HG02884 (cell line): ENCODE measurements around the gene ERCC5.

Source experiments
- ATAC-seq: cut with Tn5 transposase; IDR thresholded peaks from one replicate; pipeline ENCODE4 v1.9.1; 2021; ENCODE audit warnings: mild to moderate bottlenecking, moderate library complexity; ENCODE audit not compliant: unreplicated experiment

ERCC5 gene

GRCh38 chr13:102881819-102882686 is 36.2 kb downstream of the ERCC5 start:
- no peak for ATAC-seq

DNA sequence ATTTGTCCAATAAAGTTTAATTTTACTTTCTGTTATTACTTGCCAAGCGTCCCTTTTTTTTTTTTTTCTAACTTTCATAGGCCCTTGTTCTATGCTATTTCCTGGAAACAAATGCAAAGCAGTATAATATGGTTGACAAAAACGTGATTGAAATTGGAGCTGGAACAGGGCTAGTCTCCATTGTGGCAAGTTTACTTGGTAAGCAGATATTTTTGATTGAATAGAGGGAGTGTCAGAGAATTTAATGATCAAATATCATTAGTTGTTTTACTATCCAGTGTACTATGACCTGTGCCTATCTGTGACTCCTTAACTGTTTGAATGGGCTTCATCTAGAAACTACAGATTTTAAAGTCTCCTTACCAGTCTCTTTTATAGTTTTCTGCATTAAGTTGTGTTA is 46.7 kb downstream of the ERCC5 start:
- no peak for ATAC-seq

- no peak for ATAC-seq
Observed at GRCh38 chr13:102897371-102898138, 51.7 kb downstream of the ERCC5 start.

DNA sequence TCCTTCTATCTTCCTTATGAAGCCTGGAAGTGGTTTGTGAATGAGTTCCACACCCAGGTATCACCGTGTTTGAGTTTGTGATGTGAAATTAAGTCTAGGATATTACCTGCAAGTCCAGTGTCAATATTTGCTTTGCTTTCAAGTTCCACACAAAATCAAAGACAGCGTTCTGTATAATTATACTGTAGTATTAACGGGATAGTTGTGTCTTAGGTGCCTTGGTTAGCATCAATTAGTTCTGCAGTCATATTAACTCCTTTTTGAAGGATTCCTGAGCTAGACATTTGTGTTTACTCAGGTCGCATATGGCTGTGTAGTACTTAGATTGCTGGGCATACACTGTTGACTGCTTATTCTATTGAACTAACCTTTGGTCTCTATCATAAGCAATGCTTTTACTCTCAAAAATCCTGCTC is 54.4 kb downstream of the ERCC5 start:
- ATAC-seq, result no peak

GRCh38 chr13:102901056-102901455 is 55.2 kb downstream of the ERCC5 start:
- ATAC-seq, result no peak

DNA sequence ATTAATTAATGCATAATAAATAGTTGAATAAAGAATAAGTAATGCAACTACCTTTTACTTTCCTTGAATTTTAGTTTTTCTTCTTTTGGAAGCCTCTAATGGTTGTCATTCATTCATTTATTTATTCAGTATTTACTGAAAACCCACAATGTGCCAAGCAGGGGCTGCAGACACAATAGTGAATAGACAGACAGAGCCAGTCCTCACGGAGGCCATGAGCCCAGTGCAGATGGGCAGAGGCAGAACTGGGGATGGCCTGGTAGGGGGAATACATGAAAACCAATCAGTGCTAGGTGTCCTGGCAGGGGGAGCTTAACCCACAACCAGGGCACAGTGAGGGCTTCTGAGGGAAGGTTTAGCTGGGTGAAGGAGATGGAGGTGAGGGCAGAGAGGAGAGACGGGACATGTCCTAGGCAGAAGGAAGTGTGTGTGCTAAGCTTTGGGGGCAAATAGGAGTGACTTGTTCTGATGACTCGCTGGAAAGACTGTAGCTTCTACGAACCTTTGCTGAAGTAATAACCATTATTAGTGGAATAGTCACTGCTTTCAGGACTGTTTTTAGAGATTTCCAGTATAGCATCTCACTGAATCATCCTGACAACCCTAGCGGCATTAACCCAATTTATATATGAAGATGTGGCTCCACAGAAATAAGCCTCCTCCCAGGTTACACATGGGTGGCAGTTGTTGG is 55.9 kb downstream of the ERCC5 start:
- ATAC-seq, result no peak

DNA sequence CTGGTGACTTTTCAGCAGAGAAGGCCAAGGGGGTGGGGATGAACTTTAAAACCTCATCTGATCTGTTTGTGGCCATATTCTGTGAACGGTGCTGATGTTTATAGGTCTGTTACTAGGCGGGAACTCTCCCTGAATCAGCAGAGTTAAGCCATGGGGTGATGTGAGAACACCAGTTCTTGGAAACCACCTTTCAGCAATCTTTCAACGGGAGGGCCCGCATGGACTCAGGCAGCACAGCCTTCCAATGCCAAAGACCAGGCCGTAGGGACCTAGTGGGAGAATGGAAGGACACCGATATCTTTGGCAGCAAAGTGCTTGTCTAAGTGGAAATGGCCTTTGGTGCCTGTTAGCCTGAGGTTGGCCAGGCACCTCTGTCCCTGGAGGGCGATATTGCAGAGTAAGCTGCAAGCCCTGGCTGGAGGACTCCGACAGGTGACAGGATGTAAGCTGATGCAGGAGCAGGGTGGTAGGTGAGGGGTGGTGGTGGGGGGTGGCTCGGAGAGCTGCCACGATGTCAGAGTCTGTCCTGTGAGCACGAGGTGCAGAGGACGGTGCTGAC is 57.0 kb downstream of the ERCC5 start:
- no peak for ATAC-seq

DNA sequence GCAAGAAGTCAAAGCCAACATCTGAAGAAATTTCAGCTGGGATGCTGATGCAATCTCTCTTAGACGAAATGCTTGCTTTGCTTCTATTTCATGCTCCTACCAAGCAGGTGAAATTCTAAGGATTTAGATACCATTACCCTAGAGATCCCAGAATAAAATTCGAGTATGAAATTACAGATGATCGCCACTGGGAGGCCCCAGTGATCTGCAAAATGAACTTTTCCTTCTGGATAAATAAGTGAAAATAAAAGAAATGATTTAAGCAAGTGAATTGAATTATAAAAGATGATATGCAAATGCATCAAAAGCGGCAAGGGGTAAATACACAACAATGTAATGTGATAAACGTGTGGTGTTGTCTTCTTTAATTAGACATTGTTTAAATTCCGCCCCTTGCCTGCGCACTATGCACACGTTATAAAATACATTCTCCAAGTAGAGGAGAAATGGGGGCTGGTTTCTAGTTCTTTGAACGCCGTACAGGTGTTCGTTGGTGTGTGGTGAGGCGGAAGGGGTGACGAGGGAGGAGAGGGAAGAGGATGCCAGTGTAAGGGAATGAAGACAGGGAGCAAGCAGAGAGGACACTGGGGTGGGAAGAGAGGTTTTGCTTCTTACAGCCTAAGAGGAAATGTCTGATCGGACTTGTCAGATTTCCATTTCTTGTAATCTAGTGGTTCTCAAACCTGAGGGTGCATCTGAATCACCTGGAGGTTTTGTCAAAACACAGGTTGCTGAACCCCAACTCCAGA is 58.0 kb downstream of the ERCC5 start:
- no peak for ATAC-seq

GRCh38 chr13:102904408-102904862 is 58.6 kb downstream of the ERCC5 start:
- ATAC-seq, result no peak

DNA sequence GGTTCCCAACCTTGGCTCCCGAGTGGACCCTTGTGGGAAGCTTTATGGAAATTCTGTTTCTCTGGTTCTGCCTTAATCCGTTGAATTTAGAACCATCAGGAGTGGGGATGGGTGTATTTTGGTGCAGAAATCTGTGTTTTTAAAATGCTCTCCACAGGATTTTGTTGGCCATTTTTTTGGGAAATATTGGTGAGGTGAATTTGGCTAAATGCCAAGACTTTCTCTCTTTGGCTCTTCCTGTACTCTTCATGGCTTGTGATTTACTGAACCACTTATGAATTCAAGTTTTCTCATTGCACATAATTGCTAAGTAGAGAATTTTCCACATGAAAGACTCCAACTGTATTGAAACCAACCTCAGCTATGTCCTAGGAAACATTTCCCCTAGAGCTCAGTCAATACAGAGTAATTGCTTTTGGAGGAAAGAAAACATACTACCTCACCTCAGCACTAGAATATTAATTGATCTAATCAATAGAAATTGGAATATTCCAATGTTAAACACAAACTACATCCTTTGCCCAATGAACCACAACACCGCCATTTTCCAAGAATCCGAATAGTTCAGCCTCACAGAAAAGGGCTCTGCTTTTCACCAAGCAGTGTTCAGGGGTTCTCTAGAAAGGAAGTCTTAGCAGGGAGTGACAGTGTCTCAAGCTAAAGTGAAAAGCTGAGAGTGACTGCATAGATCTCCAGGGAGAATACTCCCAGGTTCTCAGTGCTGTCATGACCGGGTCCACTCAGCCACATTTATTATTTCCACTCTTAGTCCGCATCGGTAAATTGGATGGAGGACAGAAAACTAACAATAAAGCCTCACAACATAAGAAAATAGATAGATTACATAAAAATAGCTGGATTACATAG is 60.3 kb downstream of the ERCC5 start:
- ATAC-seq, result no peak

DNA sequence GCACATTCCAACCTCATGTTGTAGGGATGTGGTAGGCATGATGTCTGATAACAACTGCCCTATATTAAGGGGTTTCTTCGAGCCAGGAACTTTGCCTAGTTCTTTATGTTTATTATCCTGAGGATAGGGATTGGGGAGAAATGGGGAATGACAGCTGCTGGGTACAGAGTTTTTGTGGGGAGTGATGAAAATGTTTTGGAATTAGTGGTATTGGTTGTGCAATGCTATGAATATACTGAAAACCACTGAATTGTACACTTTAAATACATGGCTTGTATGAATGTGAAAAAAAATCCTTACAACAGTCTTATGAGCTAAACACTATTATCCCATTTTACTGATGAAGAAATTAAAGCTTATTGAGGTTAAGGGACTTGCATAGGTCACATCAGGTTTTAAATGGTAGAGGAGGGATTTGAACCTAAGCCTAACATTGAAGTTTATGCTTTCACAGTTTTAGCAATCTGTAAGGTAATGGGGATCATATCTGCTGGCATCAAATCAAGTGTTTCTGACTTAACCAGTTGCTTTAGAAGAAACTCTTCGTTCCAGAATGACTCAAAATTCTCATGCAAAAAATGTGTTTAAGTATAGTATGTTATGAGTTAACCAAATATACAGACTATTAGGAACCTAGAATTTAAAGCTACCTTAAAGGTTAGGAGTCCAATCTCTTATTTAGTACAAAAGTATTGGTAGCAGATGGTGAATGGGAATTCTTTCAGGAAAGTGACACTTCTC is 61.4 kb downstream of the ERCC5 start:
- ATAC-seq, result peak; percentile 90

DNA sequence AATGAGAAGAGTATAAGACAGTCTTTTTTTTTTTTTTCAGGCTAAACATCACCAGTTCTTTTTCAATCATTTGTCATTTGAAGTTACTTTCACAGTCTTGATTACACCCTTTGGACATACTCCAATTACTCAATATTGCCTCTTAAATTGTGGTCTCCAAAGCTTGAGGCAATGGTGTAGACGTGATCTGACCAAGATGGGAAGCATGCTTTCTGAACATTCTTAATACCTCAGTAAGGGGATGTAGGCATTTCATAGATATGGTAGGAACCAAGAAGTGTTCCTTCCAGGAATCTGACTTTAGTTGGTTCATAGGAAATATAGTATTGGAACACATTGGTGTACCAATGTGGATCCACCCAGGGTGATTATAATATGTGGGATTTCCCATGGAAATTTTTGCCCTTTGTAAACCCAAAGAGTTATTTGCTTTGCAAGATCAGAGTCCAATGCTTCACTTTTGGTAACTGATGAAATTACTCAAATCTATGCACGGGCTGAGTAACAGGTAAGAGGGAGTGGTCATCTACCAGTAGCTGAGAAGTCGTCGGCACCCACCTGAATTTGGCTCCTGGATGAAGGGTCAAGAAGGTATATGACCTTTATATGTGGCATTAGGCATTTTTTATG is 62.2 kb downstream of the ERCC5 start:
- ATAC-seq, result peak; percentile 7

- no peak for ATAC-seq
Observed at GRCh38 chr13:102909971-102910370, 64.1 kb downstream of the ERCC5 start.

GRCh38 chr13:102911336-102911735 is 65.5 kb downstream of the ERCC5 start:
- ATAC-seq, result no peak

GRCh38 chr13:102912599-102912998 is 66.8 kb downstream of the ERCC5 start:
- ATAC-seq, result no peak

DNA sequence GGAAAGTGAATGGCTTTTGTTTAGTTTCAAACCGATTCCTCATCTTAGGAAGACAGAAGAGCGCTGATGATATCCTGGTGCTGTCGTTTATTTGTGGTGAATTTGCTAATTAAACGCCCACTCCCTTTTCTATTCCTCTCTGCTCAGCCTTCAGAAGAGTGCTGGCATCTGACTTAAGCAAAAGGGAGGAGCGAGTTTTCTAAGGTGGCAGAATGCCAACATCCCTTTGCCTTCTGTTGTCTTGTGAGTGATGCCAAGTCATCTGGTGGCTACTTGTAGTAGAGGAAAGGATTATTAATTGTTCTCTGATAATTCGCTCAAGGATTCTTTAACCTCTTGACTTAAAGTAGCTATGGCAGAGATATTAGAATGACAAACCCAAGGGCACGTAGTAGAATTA is 68.1 kb downstream of the ERCC5 start:
- no peak for ATAC-seq

GRCh38 chr13:102914339-102914930 is 68.6 kb downstream of the ERCC5 start:
- no peak for ATAC-seq

DNA sequence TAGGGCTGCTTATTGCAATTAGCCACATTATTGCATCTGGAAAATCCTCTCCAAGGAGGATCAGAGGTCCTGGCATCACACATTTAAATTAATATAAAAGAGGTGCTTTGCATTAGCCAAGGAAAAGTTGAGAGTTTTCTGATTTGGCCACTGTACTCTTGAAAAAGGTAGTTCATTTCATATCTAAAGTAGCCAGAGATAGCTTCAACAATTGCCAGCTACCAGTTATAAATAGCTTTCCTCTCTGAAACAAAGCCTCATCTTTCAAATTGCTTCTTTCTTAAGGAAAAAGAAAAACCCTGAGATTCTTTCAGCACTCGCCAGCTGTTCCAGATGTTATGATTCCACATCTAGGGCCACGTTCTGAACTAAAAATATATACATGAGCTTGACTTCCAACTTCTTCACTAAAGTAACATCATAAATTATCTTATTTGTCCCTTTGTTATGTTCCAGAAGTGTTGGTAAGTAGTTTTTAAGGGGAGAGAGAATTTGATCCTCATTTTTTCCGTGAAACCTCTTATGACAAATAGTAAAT is 69.6 kb downstream of the ERCC5 start:
- ATAC-seq, result no peak
